Measurements from ENCODE around the gene ZFP36L2.

ZFP36L2 gene

DNA sequence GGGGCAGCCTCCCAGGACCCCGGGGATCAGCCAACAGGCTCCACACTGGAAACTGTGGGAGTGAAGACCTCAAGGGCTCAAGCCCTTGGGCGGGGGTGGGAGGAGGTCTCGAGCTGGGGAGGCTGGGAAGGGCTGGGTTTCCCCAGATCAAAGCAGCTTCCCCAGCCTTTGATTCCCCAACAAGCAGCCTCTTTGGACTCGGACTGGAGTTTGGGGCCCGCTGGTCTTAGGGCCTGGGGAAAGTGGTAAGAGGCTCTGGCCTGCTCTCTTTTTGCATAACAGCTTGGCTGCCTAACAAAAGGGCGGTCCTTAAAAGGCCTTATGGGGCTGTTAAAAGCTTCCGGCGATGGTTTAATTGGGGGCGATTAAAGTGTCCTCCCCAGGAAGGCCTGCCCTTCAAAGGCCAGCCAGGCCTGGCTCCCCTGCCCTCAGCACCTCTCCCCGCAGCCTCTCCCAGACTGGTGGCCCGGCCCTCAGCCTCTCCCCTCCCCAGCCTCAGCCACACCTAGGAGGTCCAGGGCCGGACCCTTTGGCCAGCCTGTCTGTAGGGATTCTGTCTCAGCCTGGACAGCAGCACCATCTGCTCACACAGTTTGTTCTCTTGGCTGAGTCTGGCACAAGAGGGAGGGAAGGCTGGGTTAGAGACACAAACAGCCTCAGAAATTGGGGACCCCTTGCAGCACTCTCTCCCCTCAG is 39.6 kb downstream of the ZFP36L2 start:
- TF ChIP-seq GABPA (IDR thresholded peaks at IDR 0.05; ENCODE audit: low read depth) (no peak), SPI1 (IDR thresholded peaks at IDR 0.05; ENCODE audit: borderline replicate concordance, low read depth) (no peak), POLR2AphosphoS5 (IDR thresholded peaks at IDR 0.05; ENCODE audit: low read depth) (no peak)
- TF ChIP-seq, protein P1, sequence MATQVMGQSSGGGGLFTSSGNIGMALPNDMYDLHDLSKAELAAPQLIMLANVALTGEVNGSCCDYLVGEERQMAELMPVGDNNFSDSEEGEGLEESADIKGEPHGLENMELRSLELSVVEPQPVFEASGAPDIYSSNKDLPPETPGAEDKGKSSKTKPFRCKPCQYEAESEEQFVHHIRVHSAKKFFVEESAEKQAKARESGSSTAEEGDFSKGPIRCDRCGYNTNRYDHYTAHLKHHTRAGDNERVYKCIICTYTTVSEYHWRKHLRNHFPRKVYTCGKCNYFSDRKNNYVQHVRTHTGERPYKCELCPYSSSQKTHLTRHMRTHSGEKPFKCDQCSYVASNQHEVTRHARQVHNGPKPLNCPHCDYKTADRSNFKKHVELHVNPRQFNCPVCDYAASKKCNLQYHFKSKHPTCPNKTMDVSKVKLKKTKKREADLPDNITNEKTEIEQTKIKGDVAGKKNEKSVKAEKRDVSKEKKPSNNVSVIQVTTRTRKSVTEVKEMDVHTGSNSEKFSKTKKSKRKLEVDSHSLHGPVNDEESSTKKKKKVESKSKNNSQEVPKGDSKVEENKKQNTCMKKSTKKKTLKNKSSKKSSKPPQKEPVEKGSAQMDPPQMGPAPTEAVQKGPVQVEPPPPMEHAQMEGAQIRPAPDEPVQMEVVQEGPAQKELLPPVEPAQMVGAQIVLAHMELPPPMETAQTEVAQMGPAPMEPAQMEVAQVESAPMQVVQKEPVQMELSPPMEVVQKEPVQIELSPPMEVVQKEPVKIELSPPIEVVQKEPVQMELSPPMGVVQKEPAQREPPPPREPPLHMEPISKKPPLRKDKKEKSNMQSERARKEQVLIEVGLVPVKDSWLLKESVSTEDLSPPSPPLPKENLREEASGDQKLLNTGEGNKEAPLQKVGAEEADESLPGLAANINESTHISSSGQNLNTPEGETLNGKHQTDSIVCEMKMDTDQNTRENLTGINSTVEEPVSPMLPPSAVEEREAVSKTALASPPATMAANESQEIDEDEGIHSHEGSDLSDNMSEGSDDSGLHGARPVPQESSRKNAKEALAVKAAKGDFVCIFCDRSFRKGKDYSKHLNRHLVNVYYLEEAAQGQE (IDR thresholded peaks at IDR 0.05; ENCODE audit: insufficient replicate concordance, low read depth): no peak
- no peak overlapping the region for H3K27ac ChIP-seq (replicated peaks)
- DNase-seq (ENCODE audit: low read depth in 1 of 2, low spot score in 1 of 2): no peak
- H3K4me3 ChIP-seq (replicated peaks; ENCODE audit: insufficient read depth, low read length): no peak overlapping the region
- no peaks in the 10 kb centered on the region for H3K27me3 ChIP-seq (ENCODE audit: insufficient read depth, poor library complexity, severe bottlenecking)

DNA sequence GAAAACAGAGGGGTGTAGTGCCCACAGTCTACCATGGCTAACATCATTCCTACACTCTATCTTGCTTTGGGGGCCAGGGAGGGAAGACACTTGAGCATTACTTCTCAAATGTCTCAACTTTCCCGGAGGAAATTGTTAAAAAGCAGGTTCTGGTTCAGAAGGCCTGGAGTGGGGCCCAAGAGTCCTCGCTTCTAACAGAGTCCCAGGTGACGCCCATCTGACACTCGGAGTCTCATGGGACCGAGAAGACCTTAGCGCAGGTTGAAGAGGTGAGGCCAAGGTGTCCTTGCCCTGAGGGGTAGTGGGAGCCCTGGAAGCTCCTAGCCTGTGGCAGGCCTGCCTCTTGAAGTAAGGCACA is 40.1 kb downstream of the ZFP36L2 start:
- H3K27me3 ChIP-seq (ENCODE audit: insufficient read depth, poor library complexity, severe bottlenecking): no peaks in the 10 kb centered on the region
- TF ChIP-seq GABPA (IDR thresholded peaks at IDR 0.05; ENCODE audit: low read depth) (no peak), SPI1 (IDR thresholded peaks at IDR 0.05; ENCODE audit: borderline replicate concordance, low read depth) (no peak), CTCF (IDR thresholded peaks at IDR 0.05; ENCODE audit: insufficient read depth, low read length) (no peak), POLR2AphosphoS5 (IDR thresholded peaks at IDR 0.05; ENCODE audit: low read depth) (no peak)
- TF ChIP-seq, protein P1 (IDR thresholded peaks at IDR 0.05; ENCODE audit: insufficient replicate concordance, low read depth): no peak
- no peak overlapping the region for H3K4me3 ChIP-seq (replicated peaks; ENCODE audit: insufficient read depth, low read length)
- no peak for DNase-seq (ENCODE audit: low read depth in 1 of 2, low spot score in 1 of 2)
- H3K27ac ChIP-seq (replicated peaks): peak overlapping the region; percentile 11; the same call in 1 of the 2 replicates

- no peak for DNase-seq (ENCODE audit: low read depth in 1 of 2, low spot score in 1 of 2)
- Histone ChIP-seq H3K27ac (replicated peaks) (peak overlapping the region; percentile 3; the same call in 1 of the 2 replicates), H3K4me3 (replicated peaks; ENCODE audit: insufficient read depth, low read length) (no peak overlapping the region), H3K27me3 (ENCODE audit: insufficient read depth, poor library complexity, severe bottlenecking) (no peaks in the 10 kb centered on the region)
- TF ChIP-seq POLR2AphosphoS5 (IDR thresholded peaks at IDR 0.05; ENCODE audit: low read depth) (no peak), GABPA (IDR thresholded peaks at IDR 0.05; ENCODE audit: low read depth) (no peak), SPI1 (IDR thresholded peaks at IDR 0.05; ENCODE audit: borderline replicate concordance, low read depth) (no peak), CTCF (IDR thresholded peaks at IDR 0.05; ENCODE audit: insufficient read depth, low read length) (no peak)
- TF ChIP-seq, protein P1 (IDR thresholded peaks at IDR 0.05; ENCODE audit: insufficient replicate concordance, low read depth): no peak
Measured at GRCh38 chr2:43185146-43185545, 41.3 kb downstream of the ZFP36L2 start.
